ENCODE measurements around the gene PTPRM.

PTPRM gene

DNA sequence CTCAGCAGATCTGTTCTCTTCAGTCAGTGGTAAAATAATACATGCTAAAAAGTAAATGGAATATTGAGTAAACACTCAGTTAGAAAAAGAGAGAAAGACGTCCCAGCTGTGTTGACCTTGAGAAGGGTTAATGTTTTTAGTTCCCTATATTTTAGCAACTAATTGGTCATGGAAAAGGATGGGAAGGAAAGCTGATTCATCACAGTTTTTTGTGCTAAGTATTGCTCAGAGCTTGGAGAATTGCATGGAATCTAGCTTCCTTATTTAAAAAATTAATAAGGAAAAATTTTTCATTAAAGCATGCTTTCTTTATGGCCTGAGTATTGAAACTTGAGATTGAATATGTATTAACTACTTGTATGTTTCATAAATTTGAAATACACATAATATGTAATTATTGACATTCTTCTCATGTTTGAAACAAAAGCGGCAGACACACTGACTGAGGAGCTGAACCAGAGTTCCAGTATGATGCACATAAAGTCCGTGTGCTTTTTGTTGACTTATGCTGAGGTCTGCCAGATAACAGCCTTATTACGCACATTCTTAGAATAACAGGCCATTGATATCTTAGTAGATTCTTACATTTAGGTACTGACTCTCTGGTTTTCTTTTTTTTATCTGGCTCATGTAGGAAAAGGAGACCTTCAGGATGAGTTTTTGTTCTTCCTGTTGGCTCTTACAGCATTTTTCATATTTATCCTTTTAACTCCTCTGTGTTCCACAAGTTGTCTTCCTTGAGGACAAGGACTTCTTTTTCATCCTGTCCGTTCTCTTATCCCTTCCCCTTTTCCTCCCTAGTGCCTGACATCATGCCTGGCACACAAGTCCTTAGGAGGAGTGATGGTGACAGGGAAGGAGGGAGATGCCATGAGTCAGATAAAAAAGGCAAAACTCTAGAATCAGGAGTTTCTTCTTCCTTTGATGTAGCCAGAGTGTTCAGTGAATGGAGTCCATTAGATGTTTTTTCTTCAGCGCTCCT is 194.1 kb downstream of the PTPRM start:
- no peak for DNase-seq

DNA sequence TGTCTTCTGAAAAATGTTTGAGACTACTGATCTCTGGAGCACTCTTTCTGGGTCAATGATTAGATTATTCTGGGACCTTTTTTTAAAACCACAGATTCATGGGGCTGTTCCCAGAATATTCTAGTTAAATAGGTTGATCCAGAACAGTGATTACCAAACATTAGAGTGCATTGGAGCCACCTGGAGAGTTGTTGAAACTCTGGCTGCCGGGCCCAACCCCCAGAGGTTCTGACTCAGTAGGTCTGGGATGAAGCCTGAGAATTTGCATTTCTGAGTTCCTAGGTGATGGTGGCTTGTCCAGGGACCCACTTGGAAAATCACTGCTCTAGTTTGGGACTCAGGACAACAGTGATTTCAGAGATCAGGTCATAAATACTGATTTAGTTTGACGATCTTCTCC is 197.3 kb downstream of the PTPRM start:
- DNase-seq: no peak

DNA sequence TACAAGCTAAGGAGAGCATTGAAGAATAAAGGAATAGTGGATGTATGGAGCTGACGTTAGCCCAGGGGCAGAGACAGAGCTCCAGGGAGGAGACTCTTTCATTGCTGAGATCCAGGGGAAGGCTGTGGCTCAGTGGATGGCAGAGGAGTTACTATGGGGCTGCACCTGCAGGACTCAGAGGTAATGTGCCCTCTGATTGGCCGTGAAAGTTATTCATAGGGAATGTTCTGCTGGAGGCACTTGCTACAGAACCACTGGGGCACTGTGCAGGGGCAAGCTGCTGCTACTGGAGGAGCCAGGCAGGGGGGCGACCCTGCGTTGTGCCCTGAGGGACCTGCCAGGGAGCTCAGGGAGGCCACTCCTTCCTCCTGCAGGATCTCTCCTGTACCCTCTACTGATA is 199.2 kb downstream of the PTPRM start:
- DNase-seq: no peak

DNA sequence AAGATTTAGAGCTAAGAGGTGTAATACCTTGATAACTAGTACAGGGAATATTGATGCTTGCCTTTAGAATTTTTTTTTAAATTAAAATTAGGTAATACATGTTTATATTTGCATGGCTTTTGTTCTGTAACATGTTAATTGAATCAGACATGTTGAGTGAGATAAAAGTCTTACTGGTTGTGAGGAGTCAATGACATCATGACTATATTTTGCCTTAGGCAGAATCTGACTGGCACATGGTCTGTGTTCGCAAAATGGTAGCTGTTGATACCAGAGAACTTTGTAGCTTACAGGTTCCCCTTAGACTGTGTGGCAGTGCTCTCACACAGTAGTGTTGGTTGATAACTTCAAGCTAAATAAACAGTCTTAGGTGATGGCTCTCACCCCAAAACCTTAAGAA is 199.7 kb downstream of the PTPRM start:
- no peak for DNase-seq

DNA sequence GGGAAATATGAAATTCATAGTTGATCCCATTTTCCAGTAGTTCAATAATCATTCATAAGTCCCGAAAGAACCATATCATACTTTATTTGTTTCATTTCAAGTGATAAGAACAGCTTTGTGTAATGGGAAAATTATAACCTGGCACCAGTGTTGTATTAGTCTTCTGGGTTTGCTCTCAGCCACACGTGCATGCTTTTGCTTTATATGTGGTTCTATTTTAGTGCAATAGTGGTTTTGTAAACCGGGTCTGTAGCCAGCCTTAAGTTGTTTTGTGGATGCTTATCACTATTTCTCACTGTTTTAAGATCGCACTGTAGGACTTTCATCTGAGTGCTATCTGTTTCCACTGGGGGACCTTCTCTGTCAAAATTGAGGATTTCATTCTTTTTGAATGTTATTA is 203.8 kb downstream of the PTPRM start:
- DNase-seq: no peak

DNA sequence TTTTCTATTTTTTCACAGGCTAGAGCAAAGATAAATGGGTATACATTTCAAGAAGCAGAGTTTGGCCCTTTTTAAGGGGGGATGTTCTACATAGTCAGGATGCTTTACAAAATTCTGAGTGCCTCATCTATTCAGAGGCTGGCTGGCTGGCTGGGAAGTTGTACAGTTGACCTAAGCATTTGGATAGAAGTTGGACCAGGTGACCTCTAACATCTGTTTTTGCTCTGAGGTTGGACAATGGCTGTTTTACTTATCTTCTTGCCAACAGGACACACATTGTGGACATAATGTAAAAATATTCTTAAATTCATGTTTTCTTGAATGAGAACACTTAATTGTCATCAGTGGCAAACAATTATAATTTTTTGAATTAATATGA is 205.4 kb downstream of the PTPRM start:
- no peak for DNase-seq

DNA sequence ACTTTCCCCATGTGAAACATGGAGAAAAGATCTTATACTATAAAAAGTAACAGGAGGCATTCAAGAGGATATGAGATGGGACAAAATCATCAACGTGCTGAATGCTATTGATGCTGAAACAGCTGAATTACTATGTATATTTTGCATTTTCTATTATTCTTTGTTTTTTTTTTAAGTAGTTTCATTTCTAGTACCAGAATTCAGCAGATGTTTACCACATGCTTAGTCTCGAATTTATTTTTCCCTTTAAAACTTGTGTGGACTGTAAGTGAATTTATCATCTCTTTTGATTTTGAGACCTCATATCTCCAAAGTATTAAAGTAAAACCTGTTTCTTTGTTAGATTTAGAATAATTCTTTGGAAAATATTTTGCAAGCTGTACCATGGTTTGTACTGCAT is 205.8 kb downstream of the PTPRM start:
- no peak for DNase-seq

DNA sequence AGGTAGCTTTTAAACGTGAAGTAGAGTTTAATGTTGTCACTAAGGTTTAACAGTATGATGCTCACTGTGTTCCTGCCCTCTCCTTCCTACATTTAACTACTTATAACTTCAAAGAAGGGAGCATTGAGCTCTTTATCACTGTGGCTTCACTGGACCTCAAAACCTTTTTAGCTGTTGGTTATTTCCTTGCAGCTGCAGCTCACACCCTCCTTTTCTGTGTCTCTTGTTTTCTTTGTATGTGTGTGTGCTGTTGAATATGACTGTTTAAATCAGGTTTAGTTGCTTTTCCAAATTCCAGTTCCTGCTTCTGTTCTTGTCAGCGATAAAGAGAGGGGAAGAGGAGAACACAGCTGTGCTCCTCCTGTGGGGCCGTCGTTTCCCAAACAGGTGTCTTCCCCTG is 208.0 kb downstream of the PTPRM start:
- no peak for DNase-seq

DNA sequence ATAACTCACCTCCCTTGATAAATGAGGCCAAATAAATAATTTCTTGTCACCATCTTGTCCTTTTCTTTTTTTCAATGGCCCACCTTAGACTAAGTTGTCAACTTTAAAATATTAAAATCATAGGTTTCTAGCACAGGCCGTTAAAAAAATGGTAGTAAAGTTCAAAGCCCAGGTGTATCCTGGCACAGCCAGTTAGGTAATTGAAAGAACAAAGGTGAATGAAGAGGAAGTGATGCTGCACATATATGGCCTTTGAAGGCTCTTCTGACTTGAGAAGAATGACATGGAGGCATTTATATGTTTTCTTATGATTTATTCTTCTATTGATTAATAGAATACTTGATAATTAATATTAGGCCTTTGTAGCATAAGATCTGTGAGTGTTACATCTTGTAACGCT is 208.7 kb downstream of the PTPRM start:
- no peak for DNase-seq

DNA sequence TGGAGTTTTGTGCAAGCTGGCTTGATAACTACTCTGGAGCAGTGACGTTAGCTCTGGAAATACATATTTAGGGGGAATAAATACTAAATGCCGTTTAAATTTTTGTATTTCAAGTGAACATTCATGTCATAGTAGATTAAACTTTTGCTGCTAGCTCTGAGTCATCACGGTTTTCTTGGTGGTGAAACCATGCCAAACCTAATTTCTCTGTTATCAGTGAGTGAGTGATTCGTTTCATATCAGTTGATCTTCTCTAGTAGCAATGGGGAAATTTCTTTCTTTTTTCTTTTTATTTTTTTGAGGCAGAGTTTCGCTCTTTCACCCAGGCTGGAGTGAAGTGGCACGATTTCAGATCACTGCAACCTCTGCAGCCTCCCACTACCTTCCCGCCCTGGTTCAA is 211.1 kb downstream of the PTPRM start:
- no peak for DNase-seq

DNA sequence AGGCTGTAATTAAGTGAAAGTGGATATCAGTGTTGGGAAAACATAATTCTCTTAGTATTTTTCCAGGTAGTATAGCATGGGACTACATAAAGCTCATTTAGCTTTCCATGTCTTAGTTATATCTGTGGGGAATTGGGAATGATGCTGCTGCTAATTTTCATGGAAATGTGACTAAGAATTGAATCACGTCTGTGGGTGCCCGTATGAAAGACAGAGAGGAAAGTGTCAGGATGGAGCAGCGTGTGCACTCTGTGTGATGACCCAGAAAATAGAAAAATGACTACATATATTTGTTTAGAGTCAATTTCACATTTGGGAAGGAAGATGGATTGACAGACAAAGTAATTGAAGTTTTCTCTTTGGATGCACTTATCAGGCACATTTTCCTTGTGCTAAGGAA is 212.1 kb downstream of the PTPRM start:
- no peak for DNase-seq

DNA sequence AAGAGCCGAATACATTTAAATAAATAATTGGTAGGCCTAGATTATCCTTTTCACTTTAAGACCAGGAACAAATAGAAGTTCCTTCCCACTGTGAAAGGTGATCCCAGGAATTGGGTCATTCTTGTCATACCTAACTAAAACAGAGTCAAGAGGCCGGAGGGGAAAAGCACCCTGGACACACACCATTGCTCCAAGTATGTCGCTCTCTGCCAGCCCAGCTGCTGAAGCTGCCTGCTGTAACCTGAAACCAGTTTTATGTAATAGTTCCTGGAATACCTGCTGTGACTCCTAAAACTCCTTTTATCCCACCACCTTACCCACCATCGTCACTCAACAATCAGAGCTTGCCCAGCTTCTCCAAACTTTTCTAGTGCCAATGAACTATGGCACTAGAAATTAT is 217.1 kb downstream of the PTPRM start:
- no peak for DNase-seq

DNA sequence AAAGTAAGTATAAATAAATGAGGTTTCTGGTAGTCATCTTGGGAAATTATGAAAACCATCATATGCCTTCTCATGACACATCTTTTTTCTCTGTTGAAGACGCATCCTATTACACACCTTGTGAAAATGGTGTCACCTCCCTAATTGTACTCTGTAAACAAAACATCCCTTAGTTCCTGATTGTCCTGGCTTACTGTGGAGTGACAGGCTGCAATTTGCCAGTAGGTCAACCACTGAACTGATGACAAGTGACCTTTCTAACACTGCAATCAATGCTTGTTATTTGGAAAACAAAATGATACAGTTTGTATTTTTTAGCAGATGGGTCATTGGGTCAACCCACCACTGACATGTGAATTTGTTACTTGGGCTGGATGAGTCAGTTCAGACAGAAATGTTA is 219.5 kb downstream of the PTPRM start:
- DNase-seq: no peak

DNA sequence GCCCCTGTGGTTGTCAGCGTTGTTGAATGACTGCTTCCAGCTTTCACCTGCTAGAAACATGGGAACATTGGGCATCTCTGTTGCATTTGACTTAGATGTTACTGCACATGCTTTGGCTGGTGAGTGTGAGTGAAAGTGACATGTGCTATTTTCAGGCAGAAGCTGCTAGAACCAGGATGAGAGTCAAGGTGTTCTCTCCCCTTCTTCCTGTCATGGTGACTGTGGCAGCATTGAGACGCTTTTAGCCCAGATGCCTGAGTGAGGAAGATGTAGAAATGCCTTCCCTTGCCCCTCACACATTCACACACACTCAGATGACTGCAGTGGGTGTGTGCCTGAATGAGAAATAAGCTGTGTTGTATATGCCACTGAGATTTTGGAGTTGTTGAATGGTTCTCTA is 220.2 kb downstream of the PTPRM start:
- DNase-seq: no peak

DNA sequence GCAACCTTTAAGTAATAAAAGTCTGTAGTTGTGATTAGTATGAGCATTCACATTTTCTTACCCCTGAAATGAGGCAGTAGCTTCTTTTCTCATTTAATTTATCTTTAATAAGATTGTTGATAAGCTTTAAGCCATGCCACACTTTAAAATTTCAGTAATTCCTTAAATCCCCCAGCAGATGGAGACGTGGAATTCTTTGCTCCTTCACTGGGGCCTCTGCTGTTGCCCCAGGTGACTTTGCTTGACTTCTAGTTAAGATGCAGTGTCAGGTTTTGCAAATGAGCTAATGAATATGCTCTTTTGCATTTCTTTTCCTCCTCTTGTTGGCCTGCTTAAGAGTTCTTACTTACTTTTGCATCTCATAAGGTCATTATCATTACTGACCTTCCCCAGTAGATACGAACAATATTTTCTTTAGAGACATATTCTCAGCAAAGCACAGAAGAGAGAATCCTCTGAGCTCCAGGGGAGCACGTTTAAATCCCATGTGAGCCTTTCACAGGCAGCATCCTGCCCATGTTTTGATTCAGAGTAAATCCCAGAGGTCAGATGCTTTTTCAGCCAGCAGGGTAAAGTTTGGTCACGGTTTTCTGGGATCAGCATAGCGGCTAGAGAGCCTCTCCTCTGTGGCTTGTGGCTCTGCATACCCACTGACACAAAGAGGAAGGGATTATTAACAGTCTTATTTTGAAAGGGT is 222.9 kb downstream of the PTPRM start:
- no peak for DNase-seq

DNA sequence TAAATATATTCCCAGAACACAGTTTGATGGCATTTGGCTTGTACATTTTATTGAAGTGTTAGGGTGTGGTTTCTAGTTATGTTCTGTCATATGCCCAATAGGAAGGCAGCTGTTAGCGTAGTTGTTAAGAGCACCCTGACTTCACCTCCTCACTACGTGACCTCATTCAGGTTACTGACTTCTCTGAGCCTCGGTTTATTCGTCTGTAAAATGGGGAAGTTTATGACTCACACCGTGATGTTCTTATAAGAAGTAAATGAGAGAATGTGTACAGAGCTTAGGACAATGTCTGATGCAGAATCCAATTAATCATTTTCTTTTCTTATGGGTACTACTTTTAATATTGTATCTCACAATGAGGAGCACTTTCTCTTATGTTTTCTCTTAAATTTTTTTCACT is 226.0 kb downstream of the PTPRM start:
- no peak for DNase-seq

DNA sequence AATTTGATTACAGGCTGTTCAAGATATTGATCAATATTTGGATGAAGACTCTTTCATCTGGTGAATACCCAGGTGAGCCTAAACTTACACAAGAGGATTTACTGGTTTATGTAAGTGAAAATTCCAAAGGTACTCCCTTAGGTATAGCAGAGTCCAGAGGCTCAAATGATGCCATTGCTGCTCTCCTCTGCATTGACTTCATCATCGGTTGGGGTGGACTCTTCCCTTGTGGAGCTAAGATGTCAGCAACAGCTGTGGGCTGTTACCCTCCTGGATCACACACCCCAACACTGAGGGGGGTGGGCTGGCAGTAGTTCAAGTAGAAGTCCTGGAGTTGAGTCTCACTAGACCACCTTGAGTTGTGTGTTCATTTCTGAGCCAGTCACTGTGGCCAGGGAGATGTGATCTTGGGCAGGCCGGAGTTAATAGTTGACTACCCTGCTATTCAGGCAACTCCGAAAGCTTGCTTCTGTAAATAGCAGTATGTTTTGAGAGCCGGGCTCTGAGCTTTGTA is 236.9 kb downstream of the PTPRM start:
- no peak for DNase-seq

DNA sequence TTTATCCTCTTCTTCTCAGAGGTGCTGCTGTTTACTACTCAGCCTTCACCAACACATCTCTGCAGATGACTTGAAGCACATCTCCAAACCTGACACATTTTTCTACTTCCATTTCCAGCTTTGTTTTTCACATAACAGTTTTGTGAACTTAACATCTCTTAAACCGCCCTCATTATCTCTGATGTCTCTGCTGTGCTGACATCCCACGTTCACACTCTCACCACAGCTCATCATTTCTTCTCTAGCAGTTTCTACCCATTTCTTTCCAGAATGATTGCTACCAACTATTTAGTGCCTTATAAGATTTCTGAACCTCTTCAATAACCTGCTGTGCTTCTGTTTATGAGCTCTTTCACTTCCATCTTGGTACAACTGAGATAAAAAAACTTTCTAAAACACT is 238.0 kb downstream of the PTPRM start:
- DNase-seq: no peak

DNA sequence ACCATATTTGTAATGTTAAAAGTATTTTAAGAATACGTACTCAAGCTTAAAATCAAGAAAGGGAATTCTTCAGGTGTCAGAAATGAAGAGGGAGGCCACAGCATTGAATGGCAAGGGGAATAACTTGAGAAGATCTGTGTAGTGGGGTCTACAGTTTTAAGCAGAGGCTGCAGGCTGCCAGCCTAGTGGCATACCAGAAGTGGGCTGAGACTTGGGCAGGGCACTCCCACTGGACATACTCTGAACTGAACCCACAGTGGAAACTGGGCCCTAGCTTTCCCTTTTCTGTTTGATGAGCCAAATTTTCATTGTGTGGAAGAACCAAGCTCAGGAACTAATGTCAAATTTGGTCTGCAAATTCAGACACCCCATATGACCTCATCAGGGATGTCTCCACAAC is 238.8 kb downstream of the PTPRM start:
- DNase-seq: no peak

DNA sequence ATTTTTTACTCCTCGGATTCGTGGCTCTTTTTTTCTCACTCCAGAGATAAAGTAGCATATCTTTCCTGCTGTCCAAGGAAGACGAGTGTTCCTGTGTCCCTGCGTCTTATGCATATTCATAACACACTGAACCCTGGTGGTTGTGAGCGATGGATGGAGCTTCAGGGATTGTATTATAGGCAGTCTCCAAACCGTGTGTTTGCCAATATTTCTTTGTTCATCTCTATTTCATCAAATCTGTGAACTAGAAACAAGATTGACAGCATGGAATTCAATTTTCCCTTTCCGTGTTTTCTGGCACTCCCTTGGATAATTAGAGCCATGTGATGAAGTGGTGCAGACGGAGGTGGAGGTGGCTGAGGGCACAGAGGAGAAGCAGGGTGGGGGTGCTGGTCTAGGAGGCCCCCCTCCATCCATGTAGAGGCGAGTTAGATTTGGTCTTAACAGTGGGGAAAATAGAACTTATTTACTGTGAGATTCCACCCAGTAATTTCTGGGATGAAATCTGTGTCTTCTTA is 240.9 kb downstream of the PTPRM start:
- DNase-seq: no peak

DNA sequence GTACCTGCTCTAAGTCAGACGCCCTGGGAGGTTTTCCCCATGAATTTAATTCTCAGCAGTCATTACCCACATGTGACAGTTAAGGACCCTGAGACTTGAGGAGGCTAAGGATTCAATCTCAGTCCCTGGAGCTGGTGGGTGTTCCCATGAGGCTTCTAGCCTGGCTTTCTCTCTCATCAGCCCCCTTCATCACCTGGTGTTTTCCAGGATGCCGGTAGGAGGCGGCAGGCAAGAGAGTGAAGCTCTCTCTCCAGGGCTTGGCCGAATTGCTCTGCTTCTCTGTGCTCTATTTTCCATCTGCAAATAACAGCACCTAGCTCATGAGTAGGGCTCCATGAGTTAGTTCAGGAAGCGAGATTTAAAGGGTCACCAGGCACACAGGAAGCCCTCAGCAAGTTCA is 241.9 kb downstream of the PTPRM start:
- no peak for DNase-seq

DNA sequence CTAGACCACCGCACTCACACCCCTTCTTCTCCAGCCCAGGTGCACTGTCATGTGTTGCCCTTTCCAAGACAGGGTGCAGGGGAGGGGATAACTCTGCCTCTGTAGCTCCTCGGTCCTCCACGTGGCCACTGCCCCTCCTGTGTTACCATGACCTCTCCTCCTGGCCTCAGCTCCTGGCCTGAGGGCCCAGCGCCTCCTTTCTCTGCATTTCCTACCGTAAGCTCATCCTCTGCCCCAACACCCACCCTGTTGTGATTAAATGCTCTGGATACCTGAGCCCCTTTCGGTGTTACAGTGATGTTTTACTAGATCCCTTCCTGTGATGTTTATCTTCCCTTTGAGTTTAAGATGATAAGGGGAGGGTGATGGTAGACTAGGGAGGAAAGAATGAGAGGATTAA is 242.3 kb downstream of the PTPRM start:
- no peak for DNase-seq

DNA sequence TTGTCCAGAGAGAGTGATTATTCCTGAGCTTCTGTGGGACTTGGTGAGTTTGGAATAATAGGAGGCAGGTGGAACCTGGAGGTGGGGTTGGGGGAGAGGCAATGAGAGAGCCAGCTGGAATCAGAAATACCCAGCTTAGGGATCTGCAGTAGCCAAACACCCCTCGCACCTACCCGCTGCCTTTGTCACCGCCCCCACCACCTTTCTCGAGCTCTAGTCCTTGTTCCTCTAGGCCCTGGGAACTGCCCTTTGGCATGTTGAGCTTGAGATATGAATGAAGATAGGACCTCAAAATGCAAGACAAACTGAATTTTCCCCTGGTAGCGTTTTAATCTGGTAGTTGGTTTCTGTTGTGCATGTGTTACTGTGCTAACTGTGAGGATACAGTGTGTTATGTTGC is 242.9 kb downstream of the PTPRM start:
- DNase-seq: no peak

DNA sequence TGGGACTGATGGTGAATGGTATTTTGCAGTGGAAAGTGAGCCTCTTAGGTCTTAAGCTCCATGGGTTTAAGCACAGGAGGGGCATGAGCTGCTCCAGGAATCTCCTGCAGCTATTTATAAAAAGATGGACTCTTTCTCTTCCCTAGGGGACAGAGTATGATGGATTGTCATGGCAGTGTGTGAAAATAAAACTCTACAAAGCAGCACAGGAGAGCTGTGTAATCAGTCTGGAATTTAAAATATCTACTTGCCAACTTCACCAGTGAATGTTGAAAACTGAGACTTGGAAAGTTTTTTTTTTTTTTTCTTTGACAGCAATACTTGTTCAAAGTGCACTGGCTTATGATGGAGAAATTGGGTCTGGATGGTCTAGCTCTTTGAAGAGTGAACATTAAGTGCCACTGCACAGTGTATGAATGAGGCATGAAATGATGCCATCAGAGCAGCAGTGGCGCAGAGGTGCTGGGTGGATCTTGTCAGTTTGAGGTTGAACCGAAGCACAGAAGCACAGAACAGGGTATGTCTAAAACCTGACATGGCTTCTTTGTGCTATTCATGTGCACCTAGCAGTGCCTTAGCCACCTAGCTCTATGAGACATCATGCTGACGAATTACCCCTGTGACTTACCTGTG is 245.4 kb downstream of the PTPRM start:
- DNase-seq: no peak
